ENCODE data around the gene L3MBTL4. TPM values are rescaled to one million over a fixed set of nuclear protein-coding genes. Genes with fewer than 3 reads are reported as not detected.

L3MBTL4 gene
- total and polyA plus RNA-seq, 9 donors: 4.2 to 79.1 (median 23.7) TPM

DNA sequence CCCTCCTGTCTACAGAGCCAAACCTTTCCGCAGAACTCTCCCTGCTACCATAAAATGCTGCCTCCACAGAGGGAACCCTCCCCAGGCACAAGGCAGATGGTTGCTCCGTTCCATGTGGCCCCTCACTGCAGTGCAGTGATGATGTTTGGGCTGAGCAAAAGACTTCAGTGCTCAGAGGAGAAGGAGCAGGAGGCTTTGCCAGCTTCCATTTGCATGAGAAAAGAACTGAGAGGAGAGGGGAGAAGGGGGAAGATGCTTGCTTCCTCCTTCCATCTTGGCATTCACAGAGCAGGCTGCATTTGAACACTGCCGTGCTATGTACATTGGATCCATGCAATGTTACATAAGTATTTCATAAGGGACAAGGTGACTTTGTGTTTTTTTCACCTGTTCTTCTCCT is 472.8 kb downstream of the L3MBTL4 start:
- Histone ChIP-seq H3K9me3 (no peaks in the 10 kb centered on the region), H3K36me3 (no peaks in the 10 kb centered on the region), H3K27ac (no peak overlapping the region), H3K4me3 (no peak overlapping the region), H3K27me3 (no peaks in the 10 kb centered on the region), H3K4me1 (ENCODE audit: insufficient read depth) (no peaks in the 10 kb centered on the region)
- intact Hi-C loops (cut with DNase I): no loop called here
- 36 to 49% (median 46%) methylated on average over 3 of the region's 3 CpGs for WGBS, 3 donors
- no peak for DNase-seq
- TF ChIP-seq, protein P1, sequence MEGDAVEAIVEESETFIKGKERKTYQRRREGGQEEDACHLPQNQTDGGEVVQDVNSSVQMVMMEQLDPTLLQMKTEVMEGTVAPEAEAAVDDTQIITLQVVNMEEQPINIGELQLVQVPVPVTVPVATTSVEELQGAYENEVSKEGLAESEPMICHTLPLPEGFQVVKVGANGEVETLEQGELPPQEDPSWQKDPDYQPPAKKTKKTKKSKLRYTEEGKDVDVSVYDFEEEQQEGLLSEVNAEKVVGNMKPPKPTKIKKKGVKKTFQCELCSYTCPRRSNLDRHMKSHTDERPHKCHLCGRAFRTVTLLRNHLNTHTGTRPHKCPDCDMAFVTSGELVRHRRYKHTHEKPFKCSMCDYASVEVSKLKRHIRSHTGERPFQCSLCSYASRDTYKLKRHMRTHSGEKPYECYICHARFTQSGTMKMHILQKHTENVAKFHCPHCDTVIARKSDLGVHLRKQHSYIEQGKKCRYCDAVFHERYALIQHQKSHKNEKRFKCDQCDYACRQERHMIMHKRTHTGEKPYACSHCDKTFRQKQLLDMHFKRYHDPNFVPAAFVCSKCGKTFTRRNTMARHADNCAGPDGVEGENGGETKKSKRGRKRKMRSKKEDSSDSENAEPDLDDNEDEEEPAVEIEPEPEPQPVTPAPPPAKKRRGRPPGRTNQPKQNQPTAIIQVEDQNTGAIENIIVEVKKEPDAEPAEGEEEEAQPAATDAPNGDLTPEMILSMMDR (IDR thresholded peaks at IDR 0.05): no peak
- TF ChIP-seq EP300 (IDR thresholded peaks at IDR 0.05): no peak
- TF ChIP-seq POLR2A (IDR thresholded peaks at IDR 0.05): no peak

DNA sequence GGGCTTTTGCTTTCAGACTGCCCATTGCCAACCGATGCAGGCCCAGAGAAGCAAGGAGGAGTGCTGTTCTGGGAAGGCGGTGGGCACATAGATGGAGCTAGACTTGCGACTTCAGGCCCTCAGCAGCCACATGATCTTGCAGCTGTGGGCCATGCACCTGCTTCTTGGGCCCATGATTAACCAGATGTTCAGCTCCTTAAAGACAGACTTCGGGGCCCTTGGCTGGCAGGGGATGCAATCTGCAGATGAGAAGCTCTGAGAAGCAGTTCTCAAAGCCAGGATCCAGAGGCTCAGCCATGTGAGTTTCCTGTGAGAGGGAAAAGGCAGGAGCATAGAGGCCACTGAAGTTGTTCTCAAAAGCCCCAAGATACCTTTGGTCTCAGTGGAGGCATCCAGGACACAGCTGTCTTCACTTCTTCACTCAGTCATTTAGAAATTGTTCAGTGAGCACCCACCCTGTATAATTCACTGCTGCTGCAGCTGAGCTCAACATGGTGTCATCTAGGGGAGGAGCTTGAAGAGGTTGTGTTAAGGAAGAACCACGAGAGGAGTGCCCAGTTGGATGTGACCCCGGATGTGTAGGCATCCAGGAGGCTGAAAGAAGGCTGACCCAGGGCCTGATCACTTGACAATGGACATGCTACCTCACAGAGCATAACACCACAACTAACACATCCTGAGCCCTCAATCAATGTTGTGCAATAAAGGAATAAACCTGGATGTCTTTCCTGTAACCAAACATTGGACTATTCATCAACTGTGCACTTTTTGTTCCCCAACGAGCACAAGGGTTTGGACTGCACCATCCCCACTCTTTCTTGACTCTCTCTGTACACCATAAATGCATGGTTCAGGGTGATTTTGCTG is 474.7 kb downstream of the L3MBTL4 start:
- DNase-seq: no peak
- Histone ChIP-seq H3K27me3 (no peaks in the 10 kb centered on the region), H3K4me1 (ENCODE audit: insufficient read depth) (no peaks in the 10 kb centered on the region), H3K4me3 (no peak overlapping the region), H3K36me3 (no peaks in the 10 kb centered on the region), H3K27ac (no peak overlapping the region), H3K9me3 (no peaks in the 10 kb centered on the region)
- intact Hi-C loops (cut with DNase I): no loop called here
- TF ChIP-seq POLR2A (IDR thresholded peaks at IDR 0.05): no peak
- TF ChIP-seq, protein P1 (IDR thresholded peaks at IDR 0.05): no peak
- TF ChIP-seq EP300 (IDR thresholded peaks at IDR 0.05): no peak
- 88 to 92% (median 92%) methylated on average over 7 of the region's 7 CpGs for WGBS, 3 donors

DNA sequence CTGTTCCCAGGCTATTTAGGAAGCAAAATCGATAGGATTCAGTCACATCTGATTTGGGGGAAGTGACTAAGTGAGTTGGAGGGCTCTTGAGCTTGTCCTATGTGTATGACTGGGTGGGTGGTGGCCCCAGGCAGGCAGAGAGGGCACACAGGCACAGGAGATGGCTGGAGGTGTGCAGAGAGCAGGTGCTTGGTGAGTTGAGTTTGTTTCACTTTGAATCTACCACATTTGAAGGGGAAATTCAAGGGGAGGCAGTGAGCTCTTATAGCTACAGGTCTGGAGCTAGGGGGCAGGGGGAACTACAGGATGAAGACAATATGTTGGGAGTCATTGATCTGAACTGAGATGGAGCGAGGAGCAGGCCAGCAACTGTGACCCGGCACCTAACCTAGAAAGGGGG is 476.9 kb downstream of the L3MBTL4 start:
- no peaks in the 10 kb centered on the region for H3K4me1 ChIP-seq (ENCODE audit: insufficient read depth)
- 88 to 92% (median 91%) methylated on average over 3 of the region's 3 CpGs for WGBS, 3 donors
- H3K9me3 ChIP-seq: no peaks in the 10 kb centered on the region
- TF ChIP-seq EP300 (IDR thresholded peaks at IDR 0.05): no peak
- no peak overlapping the region for H3K27ac ChIP-seq
- DNase-seq: no peak
- no peak overlapping the region for H3K4me3 ChIP-seq
- no peaks in the 10 kb centered on the region for H3K36me3 ChIP-seq
- H3K27me3 ChIP-seq: no peaks in the 10 kb centered on the region
- intact Hi-C loops (cut with DNase I): no loop called here

DNA sequence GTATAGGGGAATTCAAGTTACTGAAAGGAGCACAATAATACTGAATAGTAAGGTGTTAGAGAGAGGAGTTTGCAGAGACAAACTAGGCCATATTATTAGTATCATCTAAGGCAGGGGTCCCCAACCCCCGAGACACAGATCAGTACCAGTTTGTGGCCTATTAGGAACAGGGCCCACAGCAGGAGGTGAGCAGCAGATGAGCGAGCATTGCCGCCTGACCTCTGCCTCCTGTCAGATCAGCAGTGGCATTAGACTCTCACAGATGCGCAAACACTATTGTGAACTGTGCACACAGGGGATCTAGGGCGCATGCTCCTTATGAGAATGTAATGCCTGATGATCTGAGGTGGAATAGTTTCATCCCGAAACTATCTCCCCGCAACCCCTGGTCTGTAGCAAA is 477.6 kb downstream of the L3MBTL4 start:
- Histone ChIP-seq H3K27me3 (no peaks in the 10 kb centered on the region), H3K27ac (no peak overlapping the region), H3K4me3 (no peak overlapping the region), H3K36me3 (no peaks in the 10 kb centered on the region), H3K9me3 (no peaks in the 10 kb centered on the region), H3K4me1 (ENCODE audit: insufficient read depth) (no peaks in the 10 kb centered on the region)
- WGBS, 3 donors: 89 to 93% (median 91%) methylated on average over 7 of the region's 7 CpGs
- intact Hi-C loops (cut with DNase I): no loop called here
- DNase-seq: no peak
- no peak for TF ChIP-seq EP300 (IDR thresholded peaks at IDR 0.05)
- TF ChIP-seq, protein P1 (IDR thresholded peaks at IDR 0.05): no peak
- no peak for TF ChIP-seq POLR2A (IDR thresholded peaks at IDR 0.05)

DNA sequence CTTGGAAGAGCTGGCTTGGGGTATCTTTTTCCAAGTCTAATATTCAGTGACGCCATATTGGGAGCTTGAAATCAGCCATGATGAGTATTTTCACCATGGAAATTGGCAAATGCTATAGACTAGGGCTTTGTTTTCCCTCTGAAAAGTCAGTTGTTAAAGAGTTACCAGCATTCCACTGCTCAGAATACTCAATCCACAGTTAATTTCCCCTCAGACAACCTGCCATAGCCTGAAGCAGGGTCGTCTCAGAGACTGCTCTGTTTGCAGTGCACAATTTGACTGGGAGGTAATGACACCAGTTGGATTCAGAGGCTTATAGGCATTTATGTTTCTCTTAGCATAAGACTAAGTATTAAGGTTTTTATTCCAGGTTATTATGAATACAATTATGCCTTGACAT is 483.9 kb downstream of the L3MBTL4 start:
- no peak for DNase-seq
- 49 to 62% (median 51%) methylated on average over 2 of the region's 2 CpGs for WGBS, 3 donors

More for the DNA sequence above, 483.9 kb downstream of the L3MBTL4 start:
- Histone ChIP-seq H3K4me1 (ENCODE audit: insufficient read depth) (no peaks in the 10 kb centered on the region), H3K27ac (no peak overlapping the region), H3K36me3 (no peaks in the 10 kb centered on the region), H3K9me3 (no peaks in the 10 kb centered on the region), H3K27me3 (no peaks in the 10 kb centered on the region), H3K4me3 (no peak overlapping the region)
- intact Hi-C loops (cut with DNase I): no loop called here
- no peak for TF ChIP-seq EP300 (IDR thresholded peaks at IDR 0.05)
- TF ChIP-seq, protein P1 (IDR thresholded peaks at IDR 0.05): no peak
- no peak for TF ChIP-seq POLR2A (IDR thresholded peaks at IDR 0.05)
